Left renal pelvis (tissue), 4 donors: ENCODE measurements around the gene PADI6. TPM values are rescaled to one million over a fixed set of nuclear protein-coding genes. Genes with fewer than 3 reads are reported as not detected.
A peak's percentile ranks its signal among the peaks of the same experiment; 100 is the strongest.
"Not testable (repeated sequence)": the region's sequence is repeated elsewhere in the genome, so short reads cannot be mapped to it uniquely, and the experiment has no call there.

Experiments
- DNase-seq, 4 donors: peaks; one replicate each; pipeline ENCODE4 v3.0.0-alpha.2; 2013; ENCODE audit warnings: low read depth in 4 of 4, low spot score in 3 of 4
- polyA plus RNA-seq, 4 donors: library from polyadenylated mRNA; unstranded; fragments of 120-200 nt; gene quantifications; one replicate each; pipeline ENCODE4 v1.2.1, GENCODE V29; 2013; ENCODE audit not compliant: insufficient read length in 4 of 4

The PADI6 gene
- polyA plus RNA-seq, 4 donors, result not detected

- no peak for DNase-seq
These were observed 32.2 kb downstream of the PADI6 start for GRCh38 chr1:17404034-17404684.

DNA sequence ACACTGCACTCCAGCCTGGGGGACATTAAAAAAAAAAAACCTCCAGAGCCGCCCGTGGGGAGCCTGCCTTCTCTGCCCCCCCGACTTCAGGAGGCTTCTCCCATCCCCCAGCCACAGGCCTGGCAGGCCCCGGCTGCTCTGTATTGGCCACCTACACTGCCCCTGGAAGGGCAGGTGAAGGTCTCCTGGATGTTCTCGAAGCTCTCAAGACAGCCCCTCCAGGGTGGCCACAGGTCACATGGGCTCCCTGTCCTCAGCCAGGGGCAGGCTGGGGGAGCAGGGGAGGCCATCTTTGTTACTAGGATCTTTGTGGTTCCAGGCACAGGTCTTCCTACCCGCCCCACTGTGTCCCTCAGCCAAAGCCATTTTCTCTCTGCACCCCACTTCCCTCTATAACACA, 32.8 kb downstream of the PADI6 start:
- DNase-seq, result no peak

DNA sequence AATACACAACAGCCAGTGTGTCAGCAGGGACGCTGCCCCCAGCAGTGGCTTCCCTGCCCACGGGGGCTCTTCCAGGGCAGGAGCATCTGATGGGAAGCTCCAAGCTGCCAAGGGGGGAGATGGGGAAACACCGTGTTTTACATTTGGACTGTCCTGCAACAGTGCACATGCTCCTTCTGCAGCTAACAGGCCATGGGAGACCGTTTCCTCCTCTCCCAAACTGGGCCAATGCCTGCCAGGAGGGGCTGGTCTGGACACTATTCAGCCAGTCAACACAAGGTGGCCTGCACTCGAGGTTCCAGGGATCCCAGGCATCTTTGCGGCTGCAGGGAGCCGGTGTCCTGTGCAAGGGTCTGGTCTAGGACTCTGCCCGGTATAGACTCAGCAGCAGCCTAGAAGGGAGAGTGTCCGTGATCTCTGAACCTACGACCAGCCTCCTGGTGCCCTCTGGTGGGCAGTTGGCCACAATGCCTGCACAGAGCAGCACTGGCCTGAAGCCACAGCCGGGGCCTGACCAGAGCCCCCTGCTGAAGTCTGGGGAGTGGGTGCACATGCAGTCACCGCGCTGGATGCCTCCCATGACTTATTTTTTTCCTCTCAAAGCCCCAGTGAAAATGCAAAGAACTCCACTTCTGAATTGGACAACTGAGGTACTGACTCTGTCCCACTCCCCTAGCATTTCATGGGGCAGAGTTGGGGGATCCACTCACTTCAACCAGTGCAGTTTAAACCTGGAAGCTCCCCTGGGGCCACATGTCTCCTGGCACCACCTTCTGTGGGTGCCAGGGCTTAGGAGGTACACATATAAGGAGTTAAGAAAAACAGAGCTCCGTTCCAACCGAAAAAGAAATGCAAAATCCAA, 34.1 kb downstream of the PADI6 start:
- DNase-seq, result peak in 2 of 4 donors; percentile 22 to 35

GRCh38 chr1:17406760-17407475, 34.9 kb downstream of the PADI6 start:
- DNase-seq, result not testable (repeated sequence)

- not testable (repeated sequence) for DNase-seq
These were observed 36.0 kb downstream of the PADI6 start for GRCh38 chr1:17407786-17408514.

- DNase-seq, result no peak
These were observed 37.4 kb downstream of the PADI6 start for GRCh38 chr1:17409391-17409811.

DNA sequence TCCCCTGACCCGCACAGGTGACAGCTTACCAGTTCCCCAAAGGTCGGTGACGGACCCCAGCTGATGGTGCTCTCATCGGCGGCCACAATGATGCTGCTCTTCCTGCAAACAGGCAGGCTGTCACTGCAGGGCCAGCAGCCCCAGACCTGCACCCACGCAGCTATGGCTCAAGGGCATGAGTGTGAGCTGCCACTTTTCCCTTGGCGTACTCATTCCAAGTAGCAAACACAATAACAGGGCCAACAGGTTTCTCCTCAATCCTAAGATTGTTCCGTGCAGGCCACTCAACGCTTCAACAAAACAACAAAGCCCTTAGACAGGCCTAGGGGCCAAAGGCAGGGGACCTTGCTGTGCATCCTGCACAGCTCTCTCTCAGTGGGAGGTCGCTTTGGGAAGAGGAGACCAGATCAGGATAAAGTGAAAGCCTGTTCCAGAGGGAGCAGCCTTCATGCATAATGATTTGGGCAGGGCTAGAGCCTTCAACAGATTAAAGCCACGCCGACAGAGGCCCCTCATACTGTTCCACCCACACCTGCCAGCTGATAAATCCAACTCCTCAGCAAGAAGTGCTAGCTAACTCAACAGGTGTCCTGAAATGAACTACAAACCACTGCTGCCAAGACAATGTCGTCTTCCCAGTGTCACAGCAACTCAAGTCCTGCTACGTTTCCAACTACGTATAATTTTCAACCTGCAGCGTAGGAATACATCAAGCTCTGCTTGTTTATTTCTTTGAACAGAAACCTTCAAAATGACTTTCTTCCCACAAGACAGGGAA, 40.3 kb downstream of the PADI6 start:
- DNase-seq, result no peak

DNA sequence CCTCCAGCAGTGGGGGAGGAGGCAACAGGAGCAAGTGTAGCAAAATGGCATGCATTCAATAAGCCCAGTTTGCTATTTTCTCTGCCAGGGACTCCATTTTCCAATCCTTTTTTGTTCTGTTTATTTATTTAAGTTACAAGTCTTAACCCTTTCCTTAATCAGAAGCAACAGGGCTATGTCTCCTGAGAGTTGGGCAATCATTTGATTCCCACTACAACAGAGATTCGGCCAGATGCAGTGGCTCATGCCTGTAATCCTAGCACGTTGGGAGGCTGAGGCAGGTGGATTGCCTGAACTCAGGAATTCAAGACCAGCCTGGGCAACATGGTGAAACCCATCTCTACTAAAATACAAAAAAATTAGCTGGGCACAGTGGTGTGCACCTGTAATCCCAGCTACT, 42.0 kb downstream of the PADI6 start:
- no peak for DNase-seq

DNA sequence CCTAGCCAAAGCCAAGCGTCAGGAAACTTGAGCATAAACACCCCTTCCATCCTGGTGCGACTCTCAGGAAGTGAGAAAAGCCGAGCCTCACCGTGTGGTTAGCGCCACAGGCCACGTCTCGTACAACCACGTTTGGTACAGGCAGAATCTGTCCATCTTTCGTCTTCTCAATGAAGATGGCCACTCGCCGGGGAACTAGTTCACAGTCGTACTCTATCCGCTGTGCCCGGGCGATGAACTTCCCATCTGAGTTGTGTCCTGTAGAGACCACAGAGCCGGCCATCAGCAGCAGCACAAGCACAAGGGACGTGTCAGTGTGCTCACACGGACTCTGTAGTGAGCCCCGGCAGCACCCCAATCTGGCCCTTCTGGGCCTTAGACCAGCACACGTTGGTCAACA, 44.4 kb downstream of the PADI6 start:
- DNase-seq, result no peak

GRCh38 chr1:17419626-17420328, 47.8 kb downstream of the PADI6 start:
- DNase-seq, result no peak

GRCh38 chr1:17420391-17420918, 48.5 kb downstream of the PADI6 start:
- DNase-seq, result no peak

DNA sequence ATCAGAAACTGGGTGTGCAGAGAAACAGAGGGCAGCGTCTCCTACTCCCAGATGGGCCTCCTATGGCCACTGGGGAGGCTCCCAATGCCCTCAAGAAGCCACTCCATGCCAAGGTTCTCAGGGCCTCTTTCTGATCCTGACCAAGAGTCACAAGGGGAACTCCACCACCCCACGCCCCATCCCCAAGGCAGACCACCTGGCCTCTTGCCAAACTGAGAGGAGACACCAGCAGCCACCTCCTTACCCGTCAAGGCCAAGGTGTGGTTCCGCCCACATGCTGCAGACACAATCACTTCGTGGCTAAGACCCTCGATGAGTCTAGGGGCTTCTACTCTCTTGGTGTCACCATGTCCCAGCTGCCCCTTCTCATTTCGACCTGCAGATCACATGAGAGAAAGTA, 50.5 kb downstream of the PADI6 start:
- no peak for DNase-seq

DNA sequence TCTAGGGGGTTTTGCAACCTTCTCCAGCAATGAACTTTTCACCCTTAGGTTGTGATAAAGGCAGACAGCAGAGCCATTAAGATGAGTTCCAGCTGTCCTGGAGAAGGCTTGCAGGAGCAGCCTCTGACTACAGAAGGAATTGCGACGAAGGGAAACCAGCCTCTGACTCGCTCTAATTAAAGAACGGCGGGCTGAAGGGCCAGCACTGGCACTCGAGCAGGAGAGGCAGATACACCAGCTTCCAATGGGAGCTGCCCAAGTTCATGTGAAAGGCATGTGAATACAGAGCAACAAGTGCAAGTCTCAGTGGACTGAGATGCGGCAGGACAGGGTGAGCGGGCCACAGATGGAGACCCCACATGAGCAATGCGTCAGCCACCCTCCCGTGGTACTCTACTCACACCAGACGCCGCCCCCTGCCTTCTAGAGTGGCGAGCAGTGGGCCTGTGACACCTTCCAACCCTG, 51.8 kb downstream of the PADI6 start:
- DNase-seq, result no peak

- DNase-seq, result no peak
These were observed 54.0 kb downstream of the PADI6 start for GRCh38 chr1:17425806-17426600.

DNA sequence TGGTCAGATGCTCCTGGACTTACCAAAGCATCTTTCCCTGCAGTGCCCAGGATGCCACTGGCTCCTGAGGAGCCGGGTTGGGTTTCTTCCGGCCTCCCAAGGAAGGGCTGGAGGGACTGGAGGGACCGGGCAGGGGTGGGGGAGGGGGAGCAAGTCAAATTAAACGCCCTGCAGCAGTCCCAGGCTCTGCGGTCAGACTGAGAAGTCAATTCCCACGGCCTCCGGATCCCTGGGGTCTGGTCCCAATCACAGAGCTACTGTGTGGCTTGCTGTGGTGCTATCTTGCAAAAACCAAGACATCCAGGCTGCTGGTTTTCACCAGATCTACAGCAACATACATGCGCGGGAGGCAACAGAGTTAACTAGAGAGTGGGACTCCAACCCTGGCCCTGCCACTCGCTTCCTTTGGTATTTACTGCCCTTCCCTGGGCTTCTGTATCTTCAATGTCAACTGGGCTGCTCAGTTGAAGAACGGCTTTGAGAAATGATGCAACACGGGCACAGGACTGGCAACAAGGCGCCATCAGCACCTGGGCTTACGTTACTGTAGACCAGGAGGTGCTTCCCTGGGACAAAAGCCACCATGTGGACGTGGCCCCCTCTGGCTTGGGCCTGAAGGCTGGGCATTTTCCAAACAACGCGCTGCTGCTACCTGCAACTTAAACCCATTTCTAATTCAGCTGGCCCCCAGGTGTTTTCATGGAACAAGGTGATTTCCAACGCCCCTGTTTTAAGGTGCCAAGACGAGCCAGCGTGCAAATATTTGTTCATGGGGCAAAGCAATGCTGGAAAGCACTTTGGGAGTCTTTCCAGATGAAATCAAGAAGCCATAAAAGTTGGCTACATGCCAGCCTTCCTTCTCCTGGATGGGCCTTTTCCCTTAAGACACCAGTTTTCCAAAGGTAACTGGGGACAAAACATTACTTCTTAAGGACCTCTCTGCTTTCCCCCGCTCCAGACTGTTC, 56.0 kb downstream of the PADI6 start:
- DNase-seq, result no peak

DNA sequence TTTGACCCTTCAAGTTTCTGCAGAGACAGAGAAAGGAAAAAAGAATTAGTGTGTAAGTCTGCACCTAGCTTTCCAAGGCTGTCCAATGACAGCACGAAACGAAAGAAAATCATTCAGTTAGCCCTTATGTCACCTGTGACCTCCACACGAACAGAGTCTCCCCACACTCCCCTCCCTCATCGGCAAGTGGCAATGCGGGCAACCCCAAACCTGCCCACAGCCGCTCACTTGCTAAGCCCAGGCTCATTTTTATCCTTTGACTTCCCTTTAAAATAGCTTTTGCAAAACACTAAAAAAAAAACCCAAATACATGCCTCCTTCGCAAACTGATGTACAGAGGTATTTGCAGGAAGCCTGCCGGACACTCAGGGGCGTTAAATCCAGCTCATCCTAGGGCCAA, 57.2 kb downstream of the PADI6 start:
- DNase-seq, result no peak

DNA sequence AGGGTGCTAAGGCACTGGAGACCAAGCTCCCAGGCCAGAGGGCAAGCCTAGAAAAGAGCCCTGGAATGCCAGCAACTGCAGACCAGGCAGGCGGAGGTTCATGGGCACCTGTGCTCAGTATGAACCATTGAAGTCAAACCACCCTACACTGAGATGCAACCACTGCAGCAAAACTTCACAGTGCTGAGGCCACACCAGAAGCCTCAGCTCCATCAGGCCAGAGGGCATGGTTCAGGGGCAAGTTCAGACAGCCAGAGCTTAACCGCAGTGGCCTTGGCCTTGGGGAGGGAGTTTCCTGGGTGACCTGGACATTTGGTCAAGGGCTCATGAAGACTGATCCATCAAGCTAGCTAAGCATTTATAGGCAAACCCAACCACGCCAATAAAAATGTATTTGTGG, 60.4 kb downstream of the PADI6 start:
- no peak for DNase-seq
